Measurements from ENCODE around the gene NACA2. TPM values are rescaled to one million over a fixed set of nuclear protein-coding genes. Genes with fewer than 3 reads are reported as not detected.

NACA2 gene
- total RNA-seq, 1 experiment from 2014 or later, result not detected

DNA sequence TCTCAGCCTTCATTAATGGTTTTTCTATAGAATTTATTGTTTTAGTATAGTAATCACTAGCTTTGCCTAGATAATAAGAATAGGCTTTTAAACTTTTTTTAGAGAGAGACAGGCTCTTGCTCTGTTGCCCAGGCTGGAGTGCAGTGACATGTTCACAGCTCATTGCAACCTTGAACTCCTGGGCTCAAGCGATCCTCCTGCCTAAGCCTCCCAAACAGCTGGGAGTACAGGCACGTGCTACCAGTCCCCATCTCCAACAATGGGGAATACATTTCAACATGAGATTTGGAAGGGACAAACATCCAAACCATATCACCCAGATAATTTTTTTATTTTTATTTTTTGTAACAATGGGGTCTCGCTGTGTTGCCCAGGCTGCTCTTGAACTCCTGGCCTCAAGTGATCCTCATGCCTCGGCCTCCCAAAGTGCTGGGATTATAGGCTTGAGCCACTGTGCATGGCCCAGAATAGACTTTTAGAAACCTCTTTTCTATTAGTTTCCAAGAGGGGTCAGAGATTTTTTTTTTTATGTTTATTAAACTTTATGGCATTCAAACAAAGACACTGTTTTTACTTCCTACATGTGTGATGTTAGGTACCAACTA, 7.3 kb downstream of the NACA2 start:
- H3K9me3 ChIP-seq (ENCODE audit: control insufficient read depth, low read depth, low read length), result no peaks in the 10 kb centered on the region
- TF ChIP-seq, protein P1, sequence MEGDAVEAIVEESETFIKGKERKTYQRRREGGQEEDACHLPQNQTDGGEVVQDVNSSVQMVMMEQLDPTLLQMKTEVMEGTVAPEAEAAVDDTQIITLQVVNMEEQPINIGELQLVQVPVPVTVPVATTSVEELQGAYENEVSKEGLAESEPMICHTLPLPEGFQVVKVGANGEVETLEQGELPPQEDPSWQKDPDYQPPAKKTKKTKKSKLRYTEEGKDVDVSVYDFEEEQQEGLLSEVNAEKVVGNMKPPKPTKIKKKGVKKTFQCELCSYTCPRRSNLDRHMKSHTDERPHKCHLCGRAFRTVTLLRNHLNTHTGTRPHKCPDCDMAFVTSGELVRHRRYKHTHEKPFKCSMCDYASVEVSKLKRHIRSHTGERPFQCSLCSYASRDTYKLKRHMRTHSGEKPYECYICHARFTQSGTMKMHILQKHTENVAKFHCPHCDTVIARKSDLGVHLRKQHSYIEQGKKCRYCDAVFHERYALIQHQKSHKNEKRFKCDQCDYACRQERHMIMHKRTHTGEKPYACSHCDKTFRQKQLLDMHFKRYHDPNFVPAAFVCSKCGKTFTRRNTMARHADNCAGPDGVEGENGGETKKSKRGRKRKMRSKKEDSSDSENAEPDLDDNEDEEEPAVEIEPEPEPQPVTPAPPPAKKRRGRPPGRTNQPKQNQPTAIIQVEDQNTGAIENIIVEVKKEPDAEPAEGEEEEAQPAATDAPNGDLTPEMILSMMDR (conservative IDR thresholded peaks at IDR 0.05), result no peak
- no peak overlapping the region for H2BK120ac ChIP-seq (ENCODE audit: low read depth, low read length, poor library complexity, severe bottlenecking)
- no peak overlapping the region for H4K5ac ChIP-seq (ENCODE audit: insufficient read length, low read depth, low read length)
- no peak overlapping the region for H2AK5ac ChIP-seq (ENCODE audit: insufficient read length, low read length)
- H3K4me1 ChIP-seq (ENCODE audit: insufficient read depth, low read length), result no peaks in the 10 kb centered on the region
- H3K79me2 ChIP-seq (ENCODE audit: insufficient read depth, low read length), result no peaks in the 10 kb centered on the region
- no peak overlapping the region for H3K27ac Mint-ChIP-seq
- no peak overlapping the region for H4K8ac ChIP-seq (replicated peaks; ENCODE audit: insufficient read length, low read depth, low read length)
- no peak overlapping the region for H3K14ac ChIP-seq (ENCODE audit: insufficient read depth, low read length)
- H3K27ac ChIP-seq (ENCODE audit: insufficient read length, low read depth, low read length), result no peak overlapping the region
- no peaks in the 10 kb centered on the region for H3K9me3 Mint-ChIP-seq
- H3K4me2 ChIP-seq (ENCODE audit: insufficient read depth, insufficient read length, low read length), result no peak overlapping the region
- no peak overlapping the region for H3T11ph ChIP-seq (ENCODE audit: low read length)
- H3K4ac ChIP-seq (ENCODE audit: low read depth, low read length), result no peak overlapping the region
- H2BK20ac ChIP-seq (ENCODE audit: low read depth, low read length, poor library complexity, severe bottlenecking), result no peak overlapping the region
- no peak overlapping the region for H2BK15ac ChIP-seq (ENCODE audit: low read depth, low read length)
- no peaks in the 10 kb centered on the region for H3K4me1 Mint-ChIP-seq
- no peaks in the 10 kb centered on the region for H3K36me3 Mint-ChIP-seq (ENCODE audit: insufficient read depth in 1 of 3, low read depth in 3 of 3)
- H3K23ac ChIP-seq (ENCODE audit: insufficient read length, low read depth, low read length), result no peak overlapping the region
- WGBS (ENCODE audit: extremely low coverage, insufficient read length, low lambda C conversion rate), result no CpG with 5 or more reads among the region's 4 CpGs
- no peak overlapping the region for H3K56ac ChIP-seq (ENCODE audit: insufficient read length, low read depth, low read length)
- no peak overlapping the region for H2BK5ac ChIP-seq (ENCODE audit: insufficient read length, low read length)
- H3K9ac ChIP-seq (ENCODE audit: extremely low read depth, insufficient read length, low read length), result no peak overlapping the region
- H2BK12ac ChIP-seq (ENCODE audit: insufficient read length, low read depth, low read length), result no peak overlapping the region
- no peak overlapping the region for H2AFZ ChIP-seq (ENCODE audit: low read length)
- no peaks in the 10 kb centered on the region for H3K27me3 ChIP-seq (ENCODE audit: insufficient read depth, low read length)
- no peak overlapping the region for H3K18ac ChIP-seq (ENCODE audit: insufficient read length, low read depth, low read length)
- no peaks in the 10 kb centered on the region for H3K23me2 ChIP-seq (ENCODE audit: insufficient read length, low read depth, low read length, poor library complexity, severe bottlenecking)
- no peak for DNase-seq
- no peak overlapping the region for H4K91ac ChIP-seq (ENCODE audit: insufficient read length, low read depth, low read length)
- no peaks in the 10 kb centered on the region for H3K79me1 ChIP-seq (ENCODE audit: insufficient read depth, low read depth, low read length, poor library complexity, severe bottlenecking)
- no peaks in the 10 kb centered on the region for H4K20me1 ChIP-seq (ENCODE audit: control insufficient read depth, insufficient read depth, insufficient read length)
- no peak overlapping the region for H3K4me3 Mint-ChIP-seq
- no peaks in the 10 kb centered on the region; the same call in 1 of the 2 replicates for H3K27me3 Mint-ChIP-seq (ENCODE audit: low read depth)
